GM18858 (cell line): ENCODE data around the gene ARFIP1.
"Not testable (repeated sequence)": the region's sequence is repeated elsewhere in the genome, so short reads cannot be mapped to it uniquely, and the experiment has no call there.

Source experiments
- ATAC-seq: cut with Tn5 transposase; IDR thresholded peaks from one replicate; pipeline ENCODE4 v1.9.1; 2021; ENCODE audit not compliant: unreplicated experiment

The ARFIP1 gene

DNA sequence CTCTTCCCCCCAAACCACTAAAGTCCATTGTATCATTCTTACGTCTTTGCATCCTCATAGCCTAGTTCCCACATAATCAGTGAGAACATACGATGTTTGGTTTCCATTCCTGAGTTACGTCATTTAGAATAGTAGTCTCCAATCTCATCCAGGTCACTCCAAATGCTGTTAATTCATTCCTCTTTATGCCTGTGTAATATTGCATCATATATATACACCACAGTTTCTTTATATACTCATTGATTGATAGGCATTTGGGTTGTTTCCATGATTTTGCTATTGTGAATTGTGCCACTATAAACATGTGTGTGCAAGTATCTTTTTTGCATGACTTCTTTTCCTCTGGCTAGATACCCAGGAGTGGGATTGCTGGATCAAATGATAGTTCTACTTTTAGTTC, 57.2 kb downstream of the ARFIP1 start:
- no peak for ATAC-seq

DNA sequence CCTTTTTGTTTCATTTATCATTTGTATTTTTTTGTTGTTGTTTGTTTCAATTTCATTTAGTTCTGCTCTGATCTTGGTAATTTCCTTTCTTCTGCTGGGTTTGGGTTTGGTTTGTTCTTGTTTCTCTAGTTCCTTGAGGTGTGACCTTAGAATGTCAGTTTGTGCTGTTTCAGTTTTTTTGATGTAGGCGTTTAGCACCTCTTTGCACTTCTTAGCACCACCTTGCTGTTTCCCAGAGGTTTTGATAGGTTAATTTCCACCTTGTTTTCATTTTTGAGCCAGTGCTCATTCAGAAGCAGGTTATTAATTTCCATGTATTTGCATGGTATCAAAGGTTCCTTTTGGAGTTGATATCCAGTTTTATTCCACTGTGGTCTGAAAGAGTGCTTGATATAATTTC, 60.0 kb downstream of the ARFIP1 start:
- ATAC-seq, result not testable (repeated sequence)

DNA sequence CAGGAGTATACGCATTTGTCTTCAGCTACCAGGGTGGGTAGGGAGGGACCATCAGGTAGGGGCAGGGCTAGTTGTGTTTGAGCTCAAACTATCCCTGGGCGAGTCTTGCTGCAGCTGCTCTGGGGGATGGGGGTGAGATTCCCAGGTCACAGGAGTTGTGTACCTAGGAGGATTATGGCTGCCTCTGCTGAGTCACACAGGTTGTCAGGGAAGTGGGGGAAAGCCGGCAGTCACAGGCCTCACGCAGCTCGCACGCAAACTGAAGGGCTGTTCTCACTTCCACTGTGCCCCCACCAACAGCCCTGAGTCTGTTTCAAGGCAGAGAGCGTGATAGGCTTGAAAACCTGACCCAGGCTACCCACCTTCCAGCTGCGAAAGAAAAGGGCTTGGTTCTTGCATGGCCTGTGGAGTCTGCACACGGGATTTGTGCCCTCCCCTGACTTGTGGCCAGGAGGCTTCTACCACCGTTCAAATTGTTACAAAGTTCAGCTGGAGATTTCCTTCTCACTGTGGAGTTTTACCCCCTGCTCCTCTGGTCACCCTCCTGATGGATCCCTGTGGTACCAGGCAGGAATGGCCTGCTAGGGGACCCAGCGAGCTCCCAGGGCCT, 63.8 kb downstream of the ARFIP1 start:
- no peak for ATAC-seq

DNA sequence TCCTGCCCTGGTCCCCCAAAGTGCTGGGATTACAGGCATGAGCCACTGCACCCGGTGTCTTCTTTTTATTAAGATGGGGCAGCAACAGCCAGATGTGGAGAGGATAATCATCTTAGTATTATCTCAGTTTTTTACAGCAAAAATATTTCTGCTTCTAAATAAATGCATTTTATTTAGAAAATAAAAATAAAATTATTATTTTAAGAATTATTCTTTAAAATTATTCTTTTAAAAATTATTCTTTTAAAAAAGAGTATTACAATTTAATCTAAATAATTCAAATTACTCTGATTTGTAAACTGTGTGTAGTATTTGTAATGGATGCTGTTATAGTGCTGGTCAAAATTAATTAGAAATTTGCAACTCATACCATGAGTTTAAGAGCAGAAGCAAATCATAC, 67.6 kb downstream of the ARFIP1 start:
- ATAC-seq, result no peak

DNA sequence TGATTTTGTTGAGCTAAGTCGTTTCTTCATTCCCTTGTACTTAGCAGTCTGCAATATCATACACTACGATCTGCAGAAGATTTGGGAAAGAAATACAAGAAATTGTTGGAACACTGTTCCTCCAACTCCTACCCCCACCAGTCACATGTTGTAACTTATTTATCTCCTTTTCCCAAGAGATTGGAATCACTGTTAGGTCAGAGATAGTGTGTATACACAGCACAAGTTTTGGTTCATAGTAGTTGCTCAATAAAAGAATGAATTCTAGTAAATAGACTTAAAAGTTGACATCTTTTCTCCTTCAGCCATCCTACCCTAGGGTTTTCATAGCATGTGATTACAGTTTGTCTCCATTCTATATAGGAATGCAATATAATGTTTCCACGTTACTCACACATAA, 68.8 kb downstream of the ARFIP1 start:
- no peak for ATAC-seq

DNA sequence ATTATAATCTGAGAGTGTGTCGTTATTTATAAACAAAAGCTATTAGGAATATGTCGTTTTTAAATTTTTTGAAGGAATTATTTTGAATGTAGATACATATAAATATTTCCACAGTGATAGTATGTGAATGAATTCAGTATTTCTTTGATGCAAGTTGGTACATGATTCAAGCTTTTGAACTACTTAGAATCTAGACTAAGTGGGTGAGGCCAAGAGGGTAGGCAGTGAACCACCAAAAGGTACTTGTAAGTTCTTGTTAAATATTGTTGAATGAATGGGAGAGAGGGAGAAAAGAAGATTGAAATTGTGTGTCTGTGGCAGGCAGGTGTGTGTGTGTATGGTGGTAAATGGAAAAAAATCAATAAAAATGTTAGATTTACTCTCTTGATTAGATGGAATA, 69.6 kb downstream of the ARFIP1 start:
- no peak for ATAC-seq

DNA sequence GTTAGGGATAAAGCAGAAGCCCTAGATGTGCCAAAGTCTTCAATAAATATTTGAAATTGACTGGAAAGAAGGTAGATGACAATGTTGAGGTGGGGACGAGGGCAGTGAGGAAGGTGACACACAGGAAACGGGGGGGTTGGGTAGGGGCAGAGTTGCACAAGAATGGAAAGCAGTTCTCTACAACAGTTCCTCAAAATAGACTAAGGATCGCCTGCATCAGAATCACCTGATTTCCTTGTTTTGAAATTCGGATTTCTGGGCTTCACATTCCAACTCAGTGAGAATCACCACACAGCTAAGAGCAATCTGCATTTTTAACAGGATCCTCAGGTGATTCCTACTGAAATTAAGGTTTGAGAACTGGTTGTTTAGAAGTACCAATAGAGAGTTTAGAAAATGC, 70.6 kb downstream of the ARFIP1 start:
- no peak for ATAC-seq

DNA sequence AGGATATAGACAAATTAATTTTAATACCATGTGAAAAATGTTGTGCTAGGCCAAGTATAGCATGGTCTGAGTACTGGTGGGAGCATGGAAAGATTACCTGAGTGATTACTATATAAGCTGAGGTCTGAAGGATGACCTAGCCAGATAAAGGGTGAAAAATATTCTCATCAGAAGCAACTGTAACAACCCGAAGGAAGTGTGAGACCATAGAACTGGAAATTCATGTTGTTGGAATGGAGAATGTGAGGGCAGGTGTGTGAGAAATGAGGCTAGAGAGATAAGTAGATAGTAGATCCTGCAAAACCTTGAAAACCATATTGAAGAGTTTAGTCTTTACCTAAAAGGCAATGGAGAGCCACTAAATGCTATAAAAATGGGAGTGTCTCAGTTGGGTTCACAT, 71.5 kb downstream of the ARFIP1 start:
- ATAC-seq, result no peak

DNA sequence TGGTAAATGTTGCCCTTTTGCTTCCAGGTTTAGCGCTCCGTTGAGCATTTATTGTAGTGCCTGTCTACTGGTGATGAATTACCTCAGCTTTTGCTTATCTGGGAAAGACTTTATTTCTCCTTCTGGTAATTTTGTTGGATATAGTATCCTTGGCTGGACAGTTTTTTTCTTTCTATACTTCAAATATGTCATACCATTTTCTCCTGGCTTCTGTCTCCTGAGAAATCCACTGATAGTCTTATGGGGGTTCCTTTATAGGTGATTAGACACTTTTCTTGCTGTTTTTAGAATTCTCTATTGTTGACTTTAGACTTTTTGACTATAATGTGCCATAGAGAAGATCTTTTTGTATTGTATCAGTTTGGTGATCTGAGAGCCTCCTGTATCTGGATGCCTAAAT, 73.5 kb downstream of the ARFIP1 start:
- no peak for ATAC-seq

DNA sequence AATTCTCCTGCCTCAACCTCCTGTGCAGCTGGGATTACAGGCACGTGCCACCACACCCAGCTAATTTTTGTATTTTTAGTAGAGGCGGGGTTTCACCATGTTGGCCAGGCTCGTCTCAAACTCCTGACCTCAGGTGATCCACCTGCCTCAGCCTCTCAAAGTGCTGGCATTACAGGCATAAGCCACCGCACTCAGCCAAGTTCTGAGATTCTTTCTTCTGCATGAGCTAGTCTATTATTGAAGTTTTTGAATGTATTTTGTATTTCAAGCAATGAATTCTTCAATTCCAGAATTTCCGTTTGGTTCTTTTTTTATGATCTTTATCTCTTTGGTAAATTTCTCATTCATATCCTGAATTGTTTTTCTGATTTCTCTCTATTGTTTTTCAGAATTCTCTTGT, 74.3 kb downstream of the ARFIP1 start:
- ATAC-seq, result not testable (repeated sequence)

DNA sequence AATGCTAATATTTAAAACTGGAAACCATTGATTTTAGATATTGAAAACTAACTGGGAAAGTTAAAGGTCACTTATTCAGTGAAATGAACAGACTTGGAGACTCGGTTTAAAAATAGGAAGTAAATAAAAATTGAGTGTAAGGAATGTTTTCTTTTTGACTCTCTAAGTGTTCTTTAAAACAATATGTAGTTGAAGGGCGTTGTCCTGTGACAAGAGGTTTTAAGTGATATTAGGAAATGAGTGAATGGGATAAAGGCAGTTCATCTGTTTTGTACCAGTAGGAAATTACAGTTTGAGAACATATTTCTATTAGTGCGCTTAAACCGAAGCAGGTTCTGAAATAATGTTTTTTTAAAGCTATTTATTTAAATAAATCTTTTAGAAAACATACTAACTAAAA, 77.2 kb downstream of the ARFIP1 start:
- ATAC-seq, result no peak

DNA sequence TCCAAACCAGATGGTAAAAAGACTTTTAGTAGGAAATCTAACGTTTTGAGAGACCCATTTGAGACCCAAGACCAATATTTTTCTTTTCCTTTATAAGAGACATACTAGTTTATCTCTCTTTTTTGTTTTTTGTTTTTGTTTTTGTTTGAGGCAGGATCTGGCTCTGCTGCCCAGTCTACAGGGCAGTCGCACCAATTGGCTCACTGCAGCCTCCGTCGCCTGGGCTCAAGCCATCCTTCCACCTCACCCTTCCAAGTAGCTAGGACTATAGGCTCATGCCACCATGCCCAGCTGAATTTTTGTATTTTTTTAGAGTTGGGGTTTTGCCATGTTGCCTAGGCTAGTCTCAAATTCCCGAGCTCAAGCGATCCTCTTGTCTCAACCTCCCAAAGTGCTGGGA, 79.2 kb downstream of the ARFIP1 start:
- ATAC-seq, result no peak

DNA sequence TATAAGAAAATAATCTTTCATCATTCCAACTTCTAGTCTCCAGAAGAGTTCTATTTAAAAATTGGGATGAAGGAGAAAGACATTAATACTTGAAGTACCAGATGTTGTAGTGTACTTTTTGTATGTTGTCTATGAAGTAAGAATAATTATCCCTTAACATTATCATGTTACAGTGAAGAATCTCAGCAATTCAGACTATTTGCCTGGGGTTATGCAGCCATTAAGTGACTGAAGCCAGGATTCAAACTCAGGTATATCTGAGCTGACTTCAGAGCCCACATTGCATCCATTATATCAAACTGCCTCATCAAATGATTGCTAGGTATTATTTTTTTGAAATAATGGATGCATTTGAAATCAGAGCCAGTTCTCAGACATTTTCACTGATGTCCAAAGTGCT, 80.3 kb downstream of the ARFIP1 start:
- no peak for ATAC-seq

DNA sequence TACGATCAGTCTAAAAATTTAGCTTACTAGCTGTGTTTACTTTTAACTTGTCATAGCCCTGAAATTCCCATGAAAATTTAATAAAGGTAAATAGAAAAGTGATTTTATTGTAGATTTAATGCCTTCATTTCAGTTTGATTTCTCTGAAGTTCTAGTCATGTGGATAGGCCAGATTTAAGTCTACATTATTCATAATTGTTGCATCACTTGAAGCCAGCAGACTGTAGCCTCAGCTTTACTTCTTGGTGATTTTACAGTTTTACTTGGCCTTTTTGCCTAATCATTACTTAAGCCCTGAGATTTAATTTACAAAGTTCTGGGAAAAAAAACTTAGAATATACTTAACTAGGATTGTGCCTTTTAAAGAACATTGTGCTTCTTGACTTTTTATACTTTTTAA, 82.9 kb downstream of the ARFIP1 start:
- ATAC-seq, result no peak

DNA sequence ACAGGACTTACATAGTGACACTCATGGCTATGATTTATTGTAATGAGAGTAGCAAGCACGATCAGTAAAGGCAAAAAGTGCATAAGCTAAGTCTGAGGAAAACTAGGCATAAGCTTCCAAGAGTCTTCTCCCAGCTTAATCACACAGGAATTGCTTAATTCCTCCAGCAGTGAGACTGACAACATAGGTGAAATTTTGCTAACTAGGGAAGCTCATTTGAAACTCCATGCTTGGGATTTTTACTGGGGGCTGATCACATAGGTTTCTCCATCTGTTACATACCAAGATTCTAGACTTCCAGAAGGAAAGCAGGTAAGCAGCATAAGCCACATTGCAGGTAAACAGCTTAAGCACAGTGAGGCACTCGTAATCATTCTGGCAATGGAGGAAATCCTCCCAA, 84.6 kb downstream of the ARFIP1 start:
- ATAC-seq, result no peak

DNA sequence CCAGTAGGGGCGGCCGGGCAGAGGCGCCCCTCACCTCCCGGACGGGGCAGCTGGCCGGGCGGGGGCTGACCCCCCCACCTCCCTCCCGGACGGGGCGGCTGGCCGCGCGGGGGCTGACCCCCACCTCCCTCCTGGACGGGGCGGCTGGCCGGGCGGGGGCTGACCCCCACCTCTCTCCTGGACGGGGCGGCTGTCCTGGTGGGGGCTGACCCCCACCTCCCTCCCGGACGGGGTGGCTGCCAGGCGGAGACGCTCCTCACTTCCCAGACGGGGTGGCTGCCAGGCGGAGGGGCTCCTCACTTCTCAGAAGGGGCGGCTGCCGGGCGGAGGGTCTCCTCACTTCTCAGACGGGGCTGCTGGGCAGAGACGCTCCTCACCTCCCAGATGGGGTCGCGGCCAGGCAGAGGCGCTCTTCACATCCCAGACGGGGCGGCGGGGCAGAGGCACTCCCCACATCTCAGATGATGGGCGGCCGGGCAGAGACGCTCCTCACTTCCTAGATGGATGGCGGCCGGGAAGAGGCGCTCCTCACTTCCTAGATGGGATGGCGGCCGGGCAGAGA, 86.8 kb downstream of the ARFIP1 start:
- ATAC-seq, result not testable (repeated sequence)

DNA sequence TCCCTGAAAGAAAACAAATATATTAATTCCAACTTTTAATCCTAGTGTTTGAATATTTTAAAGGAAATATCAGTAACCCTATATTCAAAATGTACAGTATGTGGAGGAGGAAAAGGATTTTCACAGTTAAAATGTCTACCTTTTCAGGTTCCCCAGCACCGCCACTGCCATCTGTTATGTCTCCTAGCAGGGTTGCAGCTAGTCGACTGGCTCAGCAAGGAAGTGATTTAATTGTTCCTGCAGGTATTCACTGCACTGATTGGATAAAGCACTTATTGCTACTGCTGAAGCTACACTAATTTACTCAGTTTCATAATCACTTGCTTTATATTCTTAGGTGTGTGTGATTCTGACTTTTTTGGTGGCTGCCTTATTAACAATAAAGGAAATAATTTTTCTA, 90.9 kb downstream of the ARFIP1 start:
- no peak for ATAC-seq

DNA sequence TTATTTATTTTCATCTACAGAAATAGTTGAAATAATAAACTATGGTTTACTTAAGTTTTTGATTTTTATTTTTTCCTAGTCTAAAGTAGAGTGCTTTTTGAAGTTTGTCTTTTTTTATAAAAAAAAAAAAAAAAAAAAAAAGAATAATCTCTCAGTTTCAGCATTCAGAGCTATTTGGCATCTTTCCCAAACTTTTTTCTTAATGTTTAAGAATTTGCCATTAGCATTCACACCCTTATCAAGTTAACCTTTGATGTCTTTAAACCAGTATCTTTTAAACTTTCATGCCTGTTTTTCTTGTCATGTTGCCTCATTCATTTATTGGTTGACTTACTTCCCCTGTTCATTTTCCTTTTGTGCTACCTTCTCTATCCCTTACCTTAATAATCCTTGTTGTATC, 95.5 kb downstream of the ARFIP1 start:
- ATAC-seq, result no peak

DNA sequence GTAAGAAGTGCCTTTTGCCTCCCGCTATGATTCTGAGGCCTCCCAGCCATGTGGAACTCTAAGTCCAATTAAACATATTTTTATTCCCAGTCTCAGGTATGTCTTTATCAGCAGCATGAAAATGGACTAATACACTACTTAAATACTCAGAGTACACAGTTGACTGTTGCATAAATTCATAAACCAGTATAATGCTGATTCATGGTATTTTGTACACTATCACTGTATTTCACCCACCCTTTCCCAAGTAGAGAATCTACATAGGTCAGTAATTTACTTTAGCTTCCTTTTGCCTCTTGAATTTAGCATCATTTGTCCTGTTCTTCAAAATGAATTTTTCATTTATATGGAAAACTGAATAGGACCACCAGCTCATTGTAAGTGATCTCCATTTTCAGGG, 98.1 kb downstream of the ARFIP1 start:
- ATAC-seq, result no peak

DNA sequence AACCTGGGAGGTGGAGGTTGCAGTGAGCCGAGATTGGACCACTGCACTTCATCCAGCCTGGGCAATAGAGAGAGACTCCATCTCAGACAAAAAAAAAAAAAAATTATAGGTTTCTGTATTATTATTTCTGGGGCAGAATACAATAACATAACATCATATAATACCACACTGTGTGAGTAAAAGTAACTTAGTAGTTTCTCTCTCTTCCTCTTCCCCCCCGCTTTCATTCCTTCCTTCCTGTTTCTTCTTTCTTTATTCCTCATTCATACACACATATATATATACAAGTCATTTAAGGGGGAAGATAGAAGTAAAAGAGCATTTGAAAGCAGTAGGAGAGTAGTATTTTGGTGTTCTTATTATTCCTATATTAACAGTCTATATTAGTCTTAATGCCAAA, 100.5 kb downstream of the ARFIP1 start:
- no peak for ATAC-seq

DNA sequence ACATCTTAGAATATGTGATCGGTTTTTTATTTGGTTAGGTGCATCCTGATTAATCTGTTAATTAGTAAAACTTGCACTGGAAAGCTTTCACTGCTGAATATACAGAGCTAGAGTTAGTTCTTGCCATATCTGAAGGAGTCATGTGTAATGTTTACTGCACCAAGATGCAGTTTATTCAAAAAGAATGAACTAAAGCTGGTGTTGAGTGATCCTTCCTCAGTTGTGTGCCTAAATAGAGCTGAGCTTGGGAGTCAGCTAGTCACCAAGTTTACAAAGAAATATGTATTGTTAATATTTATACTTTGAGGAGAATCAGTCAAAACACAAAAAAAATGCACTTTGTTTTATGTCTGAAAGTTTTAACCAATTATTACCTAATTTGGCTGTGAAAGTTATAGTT, 102.2 kb downstream of the ARFIP1 start:
- ATAC-seq, result no peak

DNA sequence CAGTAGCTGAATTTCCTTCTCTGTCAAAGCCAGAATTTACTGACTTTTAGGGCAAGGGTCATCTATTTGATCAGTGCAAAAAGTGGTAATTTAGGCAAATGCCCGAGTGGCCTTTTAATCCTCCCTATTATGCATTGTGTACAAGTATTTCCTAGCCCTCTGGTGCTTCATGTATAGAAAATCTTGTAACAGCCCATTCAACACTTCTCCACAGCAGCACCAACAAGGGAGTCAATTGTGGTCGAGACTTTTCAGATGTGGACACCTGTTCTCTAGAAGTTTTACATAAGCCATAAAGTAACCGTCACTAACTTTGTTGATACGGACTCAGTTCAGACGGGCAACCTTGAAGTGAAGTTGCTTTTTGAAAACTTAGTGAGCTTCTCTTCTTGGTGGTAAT, 105.4 kb downstream of the ARFIP1 start:
- no peak for ATAC-seq

DNA sequence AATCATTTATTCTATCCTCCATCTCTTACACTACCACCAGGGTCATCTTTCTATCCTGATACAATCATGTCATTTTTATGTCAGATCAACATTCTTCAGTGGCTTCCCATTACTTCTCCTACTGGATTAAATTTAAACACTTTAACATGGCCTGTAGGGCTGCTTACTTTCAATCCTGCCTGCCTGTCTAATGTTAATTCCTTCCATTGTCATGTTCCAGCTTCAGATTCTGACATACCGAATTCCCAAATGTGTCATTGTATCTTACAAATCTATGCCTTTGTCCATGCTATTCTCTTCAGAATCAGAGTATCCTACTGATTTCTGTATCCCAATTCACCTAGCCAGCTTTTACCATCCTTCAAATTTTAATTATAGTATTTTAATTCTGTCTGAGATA, 106.4 kb downstream of the ARFIP1 start:
- no peak for ATAC-seq
